Cardiac muscle cell (in vitro differentiated cells and primary cell): ENCODE results near the gene CERS2. TPM values are rescaled to one million over a fixed set of nuclear protein-coding genes. Genes with fewer than 3 reads are reported as not detected.
A peak's percentile ranks its signal among the peaks of the same experiment; 100 is the strongest.

ENCODE experiments used
- DNase-seq, 2 donors: peaks; one replicate each; pipeline versions ENCODE4 v3.0.0 to v3.0.0-alpha.2; 2010 to 2017; ENCODE audit warnings: low read depth in 1 of 2, low spot score in 1 of 2
- H3K27ac ChIP-seq: fragments of 200-600 bp; sonication (generic); 2 replicates; pipeline ENCODE4 v1.5.1; 2016
- H3K27me3 ChIP-seq: fragments of 200-600 bp; sonication (generic); 2 replicates; pipeline ENCODE4 v1.6.0; 2016; ENCODE audit warnings: control low read depth
- H3K36me3 ChIP-seq: fragments of 200-600 bp; sonication (generic); 2 replicates; pipeline ENCODE4 v1.5.1; 2016; ENCODE audit warnings: control low read depth
- H3K4me1 ChIP-seq: fragments of 200-600 bp; sonication (generic); 2 replicates; pipeline ENCODE4 v1.8.1; 2017; ENCODE audit warnings: low read depth, mild to moderate bottlenecking, mixed run types
- H3K4me3 ChIP-seq: fragments of 200-600 bp; sonication (generic); 2 replicates; pipeline ENCODE4 v1.5.1; 2016; ENCODE audit warnings: mild to moderate bottlenecking
- H3K9me3 ChIP-seq: fragments of 200-600 bp; sonication (generic); 2 replicates; pipeline ENCODE4 v1.5.1; 2017; ENCODE audit warnings: low read depth, mild to moderate bottlenecking, control low read depth
- polyA plus RNA-seq: library from polyadenylated mRNA; unstranded; fragments of >200 nt; fragmentation: Nextera tagmentation; extraction: Ambion mirVana; gene quantifications from 2 replicates; pipeline ENCODE4 v1.2.1, GENCODE V29; 2016
- total RNA-seq: library from RNA; depleted of rRNA; stranded (reverse); fragments of >200 nt; gene quantifications from 2 replicates; pipeline ENCODE4 v1.2.3, GENCODE V29; 2016
- TF ChIP-seq, protein P1 (sequence below): IDR thresholded peaks from 2 replicates; pipeline ENCODE4 v1.5.1; 2012; ENCODE audit warnings: low read depth, mild to moderate bottlenecking, low read length

CERS2 gene
- total and polyA plus RNA-seq, 2 experiments from 2014 or later = 64.7 to 124 TPM

DNA sequence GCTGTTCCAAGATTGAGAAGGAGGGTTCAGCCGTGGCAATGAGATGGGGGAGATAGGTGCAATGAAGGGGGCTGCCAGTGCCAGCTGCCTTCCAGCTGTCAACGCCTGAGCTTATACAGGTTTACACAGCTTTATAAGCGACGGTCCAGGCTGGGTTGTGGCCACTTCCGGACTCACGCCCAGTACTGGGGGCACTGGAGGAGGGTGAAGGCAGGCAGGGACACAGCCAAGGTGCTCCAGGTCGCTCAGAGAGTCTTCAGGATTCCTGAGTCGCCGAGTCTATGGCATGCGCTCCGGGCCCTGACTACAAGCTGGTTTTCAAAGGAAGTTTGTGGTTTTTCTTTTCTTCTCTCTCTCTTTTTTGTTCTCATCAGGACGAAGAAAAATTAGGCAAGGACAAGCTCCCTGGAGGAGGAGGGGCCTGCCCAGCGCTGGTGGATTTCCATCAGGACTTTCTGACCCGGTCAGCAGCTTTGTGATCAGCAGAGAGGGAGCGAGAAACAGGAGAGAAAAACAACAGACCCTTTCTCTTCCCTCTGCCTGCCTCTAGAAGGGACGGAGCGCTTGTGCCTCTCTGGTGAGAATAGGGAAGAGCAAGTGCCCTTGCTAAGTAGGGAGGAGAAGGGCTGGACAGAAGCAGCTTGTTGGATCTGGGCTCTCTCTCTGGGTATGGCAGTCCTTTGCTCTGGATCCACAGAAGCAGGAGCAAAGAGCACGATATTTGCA is 31.9 kb upstream of the CERS2 start, which contains the start of gene MINDY1:
Gene MINDY1, minus strand, starts transcription at position 576 of the 726 bp plus-strand sequence. CDS start 4,285 bp downstream, outside the sequence.
- no peaks in the 10 kb centered on the region for H3K9me3 ChIP-seq
- peak within 1 kb of the TSS; percentile 93 for H3K27ac ChIP-seq
- H3K27me3 ChIP-seq = no peaks in the 10 kb centered on the region
- peaks cover 35% of the 10 kb centered on the region for H3K4me1 ChIP-seq
- H3K4me3 ChIP-seq = peak within 1 kb of the TSS; percentile 41
- TF ChIP-seq, protein P1, sequence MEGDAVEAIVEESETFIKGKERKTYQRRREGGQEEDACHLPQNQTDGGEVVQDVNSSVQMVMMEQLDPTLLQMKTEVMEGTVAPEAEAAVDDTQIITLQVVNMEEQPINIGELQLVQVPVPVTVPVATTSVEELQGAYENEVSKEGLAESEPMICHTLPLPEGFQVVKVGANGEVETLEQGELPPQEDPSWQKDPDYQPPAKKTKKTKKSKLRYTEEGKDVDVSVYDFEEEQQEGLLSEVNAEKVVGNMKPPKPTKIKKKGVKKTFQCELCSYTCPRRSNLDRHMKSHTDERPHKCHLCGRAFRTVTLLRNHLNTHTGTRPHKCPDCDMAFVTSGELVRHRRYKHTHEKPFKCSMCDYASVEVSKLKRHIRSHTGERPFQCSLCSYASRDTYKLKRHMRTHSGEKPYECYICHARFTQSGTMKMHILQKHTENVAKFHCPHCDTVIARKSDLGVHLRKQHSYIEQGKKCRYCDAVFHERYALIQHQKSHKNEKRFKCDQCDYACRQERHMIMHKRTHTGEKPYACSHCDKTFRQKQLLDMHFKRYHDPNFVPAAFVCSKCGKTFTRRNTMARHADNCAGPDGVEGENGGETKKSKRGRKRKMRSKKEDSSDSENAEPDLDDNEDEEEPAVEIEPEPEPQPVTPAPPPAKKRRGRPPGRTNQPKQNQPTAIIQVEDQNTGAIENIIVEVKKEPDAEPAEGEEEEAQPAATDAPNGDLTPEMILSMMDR = peak; percentile 66
- H3K36me3 ChIP-seq = no peaks in the 10 kb centered on the region
- peak; percentile 88 to 91 for DNase-seq

DNA sequence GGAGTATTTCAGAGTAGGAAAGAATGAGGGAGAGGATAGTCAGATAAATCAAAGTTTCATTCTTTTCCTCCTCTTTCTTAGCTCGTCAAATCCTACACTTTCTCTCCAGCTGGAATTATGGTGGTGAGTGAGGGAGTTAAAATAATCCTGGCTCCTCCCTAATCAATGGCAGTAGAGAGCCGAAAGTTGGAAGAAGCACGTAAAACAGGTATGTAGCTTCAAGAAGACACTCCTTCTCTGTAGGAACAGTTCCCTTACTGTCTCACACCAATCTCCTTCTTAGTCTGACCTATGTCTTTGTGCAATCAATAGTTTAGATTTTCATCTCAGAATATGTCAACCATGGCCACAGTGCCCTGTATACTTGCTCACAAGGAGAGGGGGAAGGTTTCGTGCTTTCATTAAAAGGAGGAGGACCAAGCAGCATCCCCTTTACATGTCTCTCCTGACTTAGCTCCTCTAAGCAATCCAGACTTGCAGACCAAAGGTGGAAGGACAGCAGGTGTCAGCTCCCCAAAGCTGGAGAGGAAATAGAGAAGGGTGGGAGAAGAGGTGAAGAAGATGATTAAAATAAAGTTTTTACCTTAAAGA is 31.2 kb upstream of the CERS2 start:
- H3K9me3 ChIP-seq = no peaks in the 10 kb centered on the region
- H3K27ac ChIP-seq = peak overlapping the region; percentile 93
- DNase-seq = no peak
- peak overlapping the region; percentile 41 for H3K4me3 ChIP-seq
- H3K4me1 ChIP-seq = peaks cover 28% of the 10 kb centered on the region
- no peaks in the 10 kb centered on the region for H3K27me3 ChIP-seq
- TF ChIP-seq, protein P1 = no peak
- no peaks in the 10 kb centered on the region for H3K36me3 ChIP-seq

DNA sequence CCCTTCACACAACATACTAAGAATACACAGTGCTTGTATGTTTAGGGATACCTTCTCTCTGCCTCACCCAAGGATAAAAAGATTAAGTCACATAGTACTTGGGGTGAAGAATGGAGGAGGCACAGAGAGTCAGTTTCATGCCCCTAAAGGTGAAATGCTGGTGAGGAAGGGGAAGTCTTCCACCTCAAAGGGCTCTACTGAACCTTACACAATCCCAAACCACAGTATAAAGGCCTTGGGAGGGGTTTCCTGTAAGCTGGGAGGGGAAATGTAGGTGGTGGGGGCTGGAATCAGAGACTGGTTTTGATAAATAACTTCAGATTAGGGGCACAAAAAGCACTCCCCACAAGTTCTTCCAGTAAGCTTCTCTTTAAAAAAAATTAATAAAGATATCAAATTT is 28.5 kb upstream of the CERS2 start:
- no peak overlapping the region for H3K4me3 ChIP-seq
- no peak for DNase-seq
- H3K27me3 ChIP-seq = no peaks in the 10 kb centered on the region
- peaks cover 22% of the 10 kb centered on the region for H3K4me1 ChIP-seq
- TF ChIP-seq, protein P1 = no peak
- H3K9me3 ChIP-seq = no peaks in the 10 kb centered on the region
- H3K27ac ChIP-seq = no peak overlapping the region
- H3K36me3 ChIP-seq = peaks cover 5% of the 10 kb centered on the region

DNA sequence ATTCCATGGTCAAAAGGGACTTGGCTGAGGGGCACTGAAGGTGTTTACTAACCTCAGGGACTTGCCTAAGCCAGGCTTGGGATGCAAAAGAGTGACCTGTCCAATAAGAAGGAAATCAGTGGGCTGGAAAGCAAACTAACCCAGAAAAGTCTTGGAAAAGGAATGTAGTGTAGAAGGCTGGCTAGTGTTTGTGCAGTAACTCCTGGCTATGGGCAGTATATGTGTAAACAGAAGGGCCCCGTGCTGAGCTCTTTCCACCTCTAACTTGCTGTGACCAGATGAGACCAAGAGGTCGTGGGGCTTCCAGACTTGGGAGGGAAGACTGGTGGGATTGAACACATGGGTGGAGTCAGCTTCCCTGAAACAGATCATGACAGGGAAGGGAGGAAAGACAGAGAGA is 28.0 kb upstream of the CERS2 start:
- H3K27ac ChIP-seq = no peak overlapping the region
- H3K36me3 ChIP-seq = peaks cover 5% of the 10 kb centered on the region
- H3K4me1 ChIP-seq = peaks cover 19% of the 10 kb centered on the region
- no peak overlapping the region for H3K4me3 ChIP-seq
- no peaks in the 10 kb centered on the region for H3K9me3 ChIP-seq
- no peaks in the 10 kb centered on the region for H3K27me3 ChIP-seq
- DNase-seq = no peak
- TF ChIP-seq, protein P1 = no peak

DNA sequence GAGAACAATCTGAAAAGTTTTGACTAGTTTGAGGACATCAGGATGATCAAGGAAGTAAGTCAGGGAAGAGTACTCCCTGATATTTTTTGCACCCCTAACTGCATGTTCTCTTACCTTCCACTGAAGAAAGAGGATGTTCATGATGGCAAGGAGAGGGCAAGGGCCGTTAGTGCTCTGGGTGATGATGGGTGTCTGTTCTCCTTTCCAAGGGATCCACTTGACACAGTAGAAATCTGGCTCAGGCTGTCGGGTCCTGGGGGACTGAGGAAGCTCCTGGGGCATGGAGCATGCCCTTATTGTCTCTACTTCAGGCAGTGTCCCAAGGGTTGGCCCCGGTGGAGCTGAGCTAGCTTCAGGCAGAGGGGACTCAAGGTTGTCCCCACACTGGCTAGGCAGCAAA is 27.4 kb upstream of the CERS2 start:
- no peak overlapping the region for H3K4me3 ChIP-seq

More for the DNA sequence above, 27.4 kb upstream of the CERS2 start:
- TF ChIP-seq, protein P1 = no peak
- Histone ChIP-seq H3K9me3 (no peaks in the 10 kb centered on the region), H3K4me1 (peaks cover 19% of the 10 kb centered on the region), H3K27me3 (no peaks in the 10 kb centered on the region), H3K36me3 (peaks cover 5% of the 10 kb centered on the region), H3K27ac (no peak overlapping the region)
- no peak for DNase-seq
